PC-9 (cell line): ENCODE results near the gene PLAGL2.

Experiments used
- CTCF ChIP-seq: fragments of 200-600 bp; sonication (generic); conservative IDR thresholded peaks from 2 replicates; pipeline ENCODE4 v1.6.1; 2017; ENCODE audit warnings: mixed run types, antibody characterized with exemption, mild to moderate bottlenecking, moderate library complexity
- EZH2 ChIP-seq: fragments of 200-600 bp; sonication (generic); IDR thresholded peaks from 2 replicates; pipeline ENCODE4 v1.8.0; 2017; ENCODE audit warnings: antibody characterized with exemption, low read depth

GRCh38 chr20:32152421-32153155 is 55.0 kb downstream of the PLAGL2 start:
- TF ChIP-seq CTCF (no peak), EZH2 (no peak)
